PC-3 (cell line): ENCODE measurements around the gene SDK1.

Source experiments
- CTCF ChIP-seq: fragments of 300-600 bp; sonication (generic); conservative IDR thresholded peaks from 2 replicates; pipeline ENCODE4 v1.5.1; 2017; ENCODE audit warnings: antibody characterized with exemption, low read depth, mild to moderate bottlenecking, low read length
- EZH2 ChIP-seq: fragments of 300-600 bp; sonication (generic); IDR thresholded peaks from one replicate; pipeline ENCODE4 v1.6.1; 2017; ENCODE audit warnings: antibody characterized with exemption, mild to moderate bottlenecking, low read length; ENCODE audit not compliant: unreplicated experiment

DNA sequence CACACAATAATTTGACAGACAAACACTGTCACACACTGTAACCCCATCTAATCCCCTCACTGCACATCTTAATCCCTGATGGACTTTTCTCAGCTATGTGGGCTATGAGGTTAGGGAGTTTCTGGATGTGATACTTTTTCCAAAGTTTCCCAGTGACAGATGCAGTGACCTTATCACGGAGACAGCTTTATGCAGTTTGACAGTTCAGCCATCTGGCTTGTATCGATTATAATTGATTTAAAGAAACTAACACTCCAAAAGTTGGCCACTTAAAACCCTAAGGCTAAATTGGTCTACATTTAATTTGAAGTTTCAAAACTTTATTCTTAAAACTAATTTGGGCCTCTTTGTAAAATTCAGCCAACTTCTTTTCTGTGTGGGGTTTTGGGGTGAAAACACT lies 196.7 kb downstream of the SDK1 start:
- TF ChIP-seq CTCF, result no peak
- no peak for TF ChIP-seq EZH2
